ENCODE data around the gene ITGB1BP1. TPM values are rescaled to one million over a fixed set of nuclear protein-coding genes. Genes with fewer than 3 reads are reported as not detected.

Gene ITGB1BP1
- total and polyA plus RNA-seq, 10 of the 15 experiments (the other 5 are each of a cell fraction or from before 2014, with no cell fraction given): 50.2 to 273 (median 97.2) TPM

DNA sequence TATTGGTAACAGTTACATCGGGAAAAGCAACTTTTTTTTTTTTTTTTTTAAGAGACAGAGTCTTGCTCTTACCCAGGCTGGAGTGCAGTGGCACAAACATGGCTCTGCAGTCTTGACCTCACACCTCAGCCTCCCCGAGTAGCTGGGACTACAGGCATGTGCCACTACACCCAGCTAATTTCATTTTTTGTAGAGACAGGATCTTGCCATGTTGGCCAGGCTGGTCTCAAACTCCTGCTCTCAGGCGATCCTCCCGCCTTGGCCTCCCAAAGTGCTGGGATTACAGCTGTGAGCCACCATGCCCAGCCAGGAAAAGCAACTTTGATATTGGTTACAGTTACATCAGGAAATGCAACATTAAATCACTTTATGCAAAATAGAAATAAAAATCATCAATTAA is 4.6 kb downstream of the ITGB1BP1 start (continued):
- TF ChIP-seq HDAC6 (IDR thresholded peaks at IDR 0.05; ENCODE audit: unreplicated experiment) (no peak), ESRRA (IDR thresholded peaks at IDR 0.05; ENCODE audit: low read length) (no peak), ZNF24 (IDR thresholded peaks at IDR 0.05) (no peak), SIN3A (IDR thresholded peaks at IDR 0.05; ENCODE audit: low read depth, low read length) (no peak), RELA (IDR thresholded peaks at IDR 0.05; ENCODE audit: borderline replicate concordance, partially characterized antibody) (no peak)
- TF ChIP-seq, protein P1, sequence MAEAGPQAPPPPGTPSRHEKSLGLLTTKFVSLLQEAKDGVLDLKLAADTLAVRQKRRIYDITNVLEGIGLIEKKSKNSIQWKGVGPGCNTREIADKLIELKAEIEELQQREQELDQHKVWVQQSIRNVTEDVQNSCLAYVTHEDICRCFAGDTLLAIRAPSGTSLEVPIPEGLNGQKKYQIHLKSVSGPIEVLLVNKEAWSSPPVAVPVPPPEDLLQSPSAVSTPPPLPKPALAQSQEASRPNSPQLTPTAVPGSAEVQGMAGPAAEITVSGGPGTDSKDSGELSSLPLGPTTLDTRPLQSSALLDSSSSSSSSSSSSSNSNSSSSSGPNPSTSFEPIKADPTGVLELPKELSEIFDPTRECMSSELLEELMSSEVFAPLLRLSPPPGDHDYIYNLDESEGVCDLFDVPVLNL (IDR thresholded peaks at IDR 0.05; ENCODE audit: low read depth, low read length): no peak

DNA sequence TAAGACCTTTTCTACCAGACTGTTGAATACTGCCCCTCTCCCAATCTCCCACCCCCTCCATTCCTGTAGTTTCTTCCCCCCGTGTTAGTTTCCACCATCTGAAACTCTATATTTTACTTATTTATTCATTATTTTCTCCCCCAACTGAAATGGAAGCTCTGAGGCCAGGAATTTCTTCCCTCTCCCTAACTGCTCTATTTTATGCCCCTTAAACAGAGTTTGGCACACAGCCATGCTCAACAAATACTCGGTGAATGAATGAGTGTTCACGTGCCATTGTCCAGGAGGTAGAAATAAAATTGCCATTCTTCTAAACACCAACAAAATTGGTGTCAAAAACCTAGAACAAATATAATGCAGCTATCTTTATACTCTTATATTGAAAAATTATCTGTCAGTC is 5.6 kb downstream of the ITGB1BP1 start:
- Histone ChIP-seq H3K4me3 (no peak overlapping the region), H3K9ac (ENCODE audit: control insufficient read depth, insufficient read depth, low read length) (no peak overlapping the region), H3K4me1 (ENCODE audit: control insufficient read depth, insufficient read depth, low read length) (peaks cover 11% of the 10 kb centered on the region), H3K79me2 (ENCODE audit: control insufficient read depth, insufficient read depth, low read length) (peaks cover 31% of the 10 kb centered on the region), H3K36me3 (ENCODE audit: control insufficient read depth in 2 of 2, insufficient read depth in 2 of 2, low read length in 1 of 2) (no peaks in the 10 kb centered on the region; a peak in 1 of 4 replicates), H3K27ac (ENCODE audit: control insufficient read depth, insufficient read depth) (no peak overlapping the region), H3K9me3 (replicated peaks; ENCODE audit: control insufficient read depth, insufficient read depth, low read length) (no peaks in the 10 kb centered on the region), H3K27me3 (replicated peaks in 1 of 2; ENCODE audit: control insufficient read depth in 2 of 2, insufficient read depth in 2 of 2, low read length in 1 of 2) (no peaks in the 10 kb centered on the region), H2AFZ (ENCODE audit: control insufficient read depth, low read depth, low read length) (no peak overlapping the region), H4K20me1 (ENCODE audit: control insufficient read depth, insufficient read depth) (no peaks in the 10 kb centered on the region), H3K4me2 (ENCODE audit: control insufficient read depth, insufficient read depth) (no peak overlapping the region)
- FAIRE-seq: no peak
- BruUV-seq (replicated peaks): no TSS peak
- CTCF ChIA-PET: interaction anchor here (0.6 to 0.8 kb wide), 3 partner anchors 274 to 382 kb away, joined by 3 to 6 read pairs (median 4); no protein-coding TSS in a partner anchor
- no peak for ATAC-seq
- WGBS (ENCODE audit: insufficient coverage, insufficient replicate concordance, low lambda C conversion rate, missing lambda C conversion rate): 95% methylated on average over 3 of the region's 3 CpGs
- RAD21 ChIA-PET (ENCODE audit: unreplicated experiment): no interaction called here
- intact Hi-C loops (cut with micrococcal nuclease; ENCODE audit: unreplicated experiment) (no loop called here), in situ Hi-C loops (cut with MboI) (no loop called here)
- SMC1A ChIA-PET (ENCODE audit: uncharacterized antibody, unreplicated experiment): interaction anchor here (1.3 kb wide), 1 partner anchor 16 kb away, joined by 3 read pairs; no protein-coding TSS in a partner anchor
- POLR2A ChIA-PET: interaction anchor here (0.7 to 0.8 kb wide), 2 partner anchors 125 kb away, joined by 4 to 6 read pairs; no protein-coding TSS in a partner anchor
- no peak for DNase-seq (ENCODE audit: low read depth, low spot score)
- TF ChIP-seq, protein P2, sequence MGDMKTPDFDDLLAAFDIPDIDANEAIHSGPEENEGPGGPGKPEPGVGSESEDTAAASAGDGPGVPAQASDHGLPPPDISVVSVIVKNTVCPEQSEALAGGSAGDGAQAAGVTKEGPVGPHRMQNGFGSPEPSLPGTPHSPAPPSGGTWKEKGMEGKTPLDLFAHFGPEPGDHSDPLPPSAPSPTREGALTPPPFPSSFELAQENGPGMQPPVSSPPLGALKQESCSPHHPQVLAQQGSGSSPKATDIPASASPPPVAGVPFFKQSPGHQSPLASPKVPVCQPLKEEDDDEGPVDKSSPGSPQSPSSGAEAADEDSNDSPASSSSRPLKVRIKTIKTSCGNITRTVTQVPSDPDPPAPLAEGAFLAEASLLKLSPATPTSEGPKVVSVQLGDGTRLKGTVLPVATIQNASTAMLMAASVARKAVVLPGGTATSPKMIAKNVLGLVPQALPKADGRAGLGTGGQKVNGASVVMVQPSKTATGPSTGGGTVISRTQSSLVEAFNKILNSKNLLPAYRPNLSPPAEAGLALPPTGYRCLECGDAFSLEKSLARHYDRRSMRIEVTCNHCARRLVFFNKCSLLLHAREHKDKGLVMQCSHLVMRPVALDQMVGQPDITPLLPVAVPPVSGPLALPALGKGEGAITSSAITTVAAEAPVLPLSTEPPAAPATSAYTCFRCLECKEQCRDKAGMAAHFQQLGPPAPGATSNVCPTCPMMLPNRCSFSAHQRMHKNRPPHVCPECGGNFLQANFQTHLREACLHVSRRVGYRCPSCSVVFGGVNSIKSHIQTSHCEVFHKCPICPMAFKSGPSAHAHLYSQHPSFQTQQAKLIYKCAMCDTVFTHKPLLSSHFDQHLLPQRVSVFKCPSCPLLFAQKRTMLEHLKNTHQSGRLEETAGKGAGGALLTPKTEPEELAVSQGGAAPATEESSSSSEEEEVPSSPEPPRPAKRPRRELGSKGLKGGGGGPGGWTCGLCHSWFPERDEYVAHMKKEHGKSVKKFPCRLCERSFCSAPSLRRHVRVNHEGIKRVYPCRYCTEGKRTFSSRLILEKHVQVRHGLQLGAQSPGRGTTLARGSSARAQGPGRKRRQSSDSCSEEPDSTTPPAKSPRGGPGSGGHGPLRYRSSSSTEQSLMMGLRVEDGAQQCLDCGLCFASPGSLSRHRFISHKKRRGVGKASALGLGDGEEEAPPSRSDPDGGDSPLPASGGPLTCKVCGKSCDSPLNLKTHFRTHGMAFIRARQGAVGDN (IDR thresholded peaks at IDR 0.05): no peak
- TF ChIP-seq, protein P3, sequence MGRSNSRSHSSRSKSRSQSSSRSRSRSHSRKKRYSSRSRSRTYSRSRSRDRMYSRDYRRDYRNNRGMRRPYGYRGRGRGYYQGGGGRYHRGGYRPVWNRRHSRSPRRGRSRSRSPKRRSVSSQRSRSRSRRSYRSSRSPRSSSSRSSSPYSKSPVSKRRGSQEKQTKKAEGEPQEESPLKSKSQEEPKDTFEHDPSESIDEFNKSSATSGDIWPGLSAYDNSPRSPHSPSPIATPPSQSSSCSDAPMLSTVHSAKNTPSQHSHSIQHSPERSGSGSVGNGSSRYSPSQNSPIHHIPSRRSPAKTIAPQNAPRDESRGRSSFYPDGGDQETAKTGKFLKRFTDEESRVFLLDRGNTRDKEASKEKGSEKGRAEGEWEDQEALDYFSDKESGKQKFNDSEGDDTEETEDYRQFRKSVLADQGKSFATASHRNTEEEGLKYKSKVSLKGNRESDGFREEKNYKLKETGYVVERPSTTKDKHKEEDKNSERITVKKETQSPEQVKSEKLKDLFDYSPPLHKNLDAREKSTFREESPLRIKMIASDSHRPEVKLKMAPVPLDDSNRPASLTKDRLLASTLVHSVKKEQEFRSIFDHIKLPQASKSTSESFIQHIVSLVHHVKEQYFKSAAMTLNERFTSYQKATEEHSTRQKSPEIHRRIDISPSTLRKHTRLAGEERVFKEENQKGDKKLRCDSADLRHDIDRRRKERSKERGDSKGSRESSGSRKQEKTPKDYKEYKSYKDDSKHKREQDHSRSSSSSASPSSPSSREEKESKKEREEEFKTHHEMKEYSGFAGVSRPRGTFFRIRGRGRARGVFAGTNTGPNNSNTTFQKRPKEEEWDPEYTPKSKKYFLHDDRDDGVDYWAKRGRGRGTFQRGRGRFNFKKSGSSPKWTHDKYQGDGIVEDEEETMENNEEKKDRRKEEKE (IDR thresholded peaks at IDR 0.05): no peak
- TF ChIP-seq TCF12 (IDR thresholded peaks at IDR 0.05; ENCODE audit: low read depth, low read length): no peak
- TF ChIP-seq EP300 (IDR thresholded peaks at IDR 0.05; ENCODE audit: borderline replicate concordance in 1 of 2, control insufficient read depth in 1 of 2, low read depth in 2 of 2, low read length in 2 of 2): no peak
- TF ChIP-seq NFYB (IDR thresholded peaks at IDR 0.05; ENCODE audit: insufficient read depth, low read depth, low read length): no peak
- TF ChIP-seq KLF5 (IDR thresholded peaks at IDR 0.05; ENCODE audit: partially characterized antibody): no peak
- TF ChIP-seq CREB1 (IDR thresholded peaks at IDR 0.05; ENCODE audit: low read depth): no peak
- no peak for TF ChIP-seq SUZ12 (IDR thresholded peaks at IDR 0.05; ENCODE audit: unreplicated experiment)

All from GM12878 (cell line).